Loucy (cell line): ENCODE data around the gene RNASE7.

Experiments used
- EZH2phosphoT487 ChIP-seq: fragments of 200-600 bp; IDR thresholded peaks from 2 replicates; pipeline ENCODE4 v1.6.1; 2018; ENCODE audit warnings: antibody characterized with exemption, mild to moderate bottlenecking, moderate library complexity, borderline replicate concordance
- TF ChIP-seq, protein P1 (sequence below): fragments of 200-600 bp; sonication (generic); conservative IDR thresholded peaks from 2 replicates; pipeline ENCODE4 v1.5.1; 2014; ENCODE audit warnings: mild to moderate bottlenecking, antibody characterized with exemption, low read length

GRCh38 chr14:21063479-21063878 lies 21.3 kb downstream of the RNASE7 start:
- TF ChIP-seq, protein P1, sequence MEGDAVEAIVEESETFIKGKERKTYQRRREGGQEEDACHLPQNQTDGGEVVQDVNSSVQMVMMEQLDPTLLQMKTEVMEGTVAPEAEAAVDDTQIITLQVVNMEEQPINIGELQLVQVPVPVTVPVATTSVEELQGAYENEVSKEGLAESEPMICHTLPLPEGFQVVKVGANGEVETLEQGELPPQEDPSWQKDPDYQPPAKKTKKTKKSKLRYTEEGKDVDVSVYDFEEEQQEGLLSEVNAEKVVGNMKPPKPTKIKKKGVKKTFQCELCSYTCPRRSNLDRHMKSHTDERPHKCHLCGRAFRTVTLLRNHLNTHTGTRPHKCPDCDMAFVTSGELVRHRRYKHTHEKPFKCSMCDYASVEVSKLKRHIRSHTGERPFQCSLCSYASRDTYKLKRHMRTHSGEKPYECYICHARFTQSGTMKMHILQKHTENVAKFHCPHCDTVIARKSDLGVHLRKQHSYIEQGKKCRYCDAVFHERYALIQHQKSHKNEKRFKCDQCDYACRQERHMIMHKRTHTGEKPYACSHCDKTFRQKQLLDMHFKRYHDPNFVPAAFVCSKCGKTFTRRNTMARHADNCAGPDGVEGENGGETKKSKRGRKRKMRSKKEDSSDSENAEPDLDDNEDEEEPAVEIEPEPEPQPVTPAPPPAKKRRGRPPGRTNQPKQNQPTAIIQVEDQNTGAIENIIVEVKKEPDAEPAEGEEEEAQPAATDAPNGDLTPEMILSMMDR, result no peak
- TF ChIP-seq EZH2phosphoT487, result no peak
